ENCODE data around the gene OSTM1. TPM values are rescaled to one million over a fixed set of nuclear protein-coding genes. Genes with fewer than 3 reads are reported as not detected.
A peak's percentile ranks its signal among the peaks of the same experiment; 100 is the strongest.

The OSTM1 gene
- total and polyA plus RNA-seq, 9 of the 15 experiments (the other 6 are each of a cell fraction or from before 2014, with no cell fraction given), result 5.6 to 29.5 (median 16.3) TPM

DNA sequence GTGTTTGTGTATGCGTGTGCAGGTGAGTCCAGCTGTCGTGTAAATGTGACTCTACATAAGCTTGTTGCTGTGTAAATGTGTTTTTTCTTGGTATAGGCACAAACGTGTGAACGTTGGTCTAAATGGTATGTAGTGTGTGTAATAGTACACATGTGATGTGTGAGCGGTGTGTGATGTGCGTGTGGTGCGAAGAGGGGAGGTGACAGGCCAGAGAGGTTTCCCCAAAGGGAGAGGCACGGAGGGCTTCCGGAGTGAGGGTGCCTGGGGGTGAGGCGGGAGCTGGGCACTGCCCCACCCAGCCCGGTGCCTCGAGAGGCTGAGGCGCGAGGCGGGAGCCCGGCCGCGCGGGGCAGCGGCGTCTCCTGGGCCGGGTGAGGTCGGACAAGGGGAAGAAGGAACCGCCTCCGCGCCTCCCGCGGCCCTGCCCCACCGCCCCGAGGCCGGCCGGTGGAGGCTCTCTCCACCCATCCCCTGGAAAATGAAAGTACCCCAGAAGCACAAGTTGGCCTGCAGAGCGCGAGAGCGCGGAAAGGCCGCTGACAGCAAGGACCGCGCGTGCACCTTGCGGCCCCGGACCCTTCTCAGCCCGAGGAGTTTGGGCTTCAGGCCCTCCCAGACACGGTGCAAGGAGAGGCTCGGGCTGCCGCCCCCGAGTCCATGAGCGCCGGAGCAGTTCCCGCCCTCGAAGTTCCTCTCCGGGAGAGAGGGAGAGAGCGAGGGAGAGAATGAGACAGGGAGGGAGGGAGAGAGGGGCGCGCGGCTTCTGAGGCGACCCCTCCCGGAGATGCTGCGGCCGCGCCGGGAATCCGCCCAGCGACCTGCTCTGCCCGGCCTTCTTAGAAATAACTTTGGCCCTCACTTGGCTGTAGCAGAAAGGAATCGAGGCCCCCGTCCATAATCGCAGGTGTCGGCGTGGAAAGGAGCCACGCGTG is 43.2 kb upstream of the OSTM1 start (continued):
- TF ChIP-seq, protein P1, sequence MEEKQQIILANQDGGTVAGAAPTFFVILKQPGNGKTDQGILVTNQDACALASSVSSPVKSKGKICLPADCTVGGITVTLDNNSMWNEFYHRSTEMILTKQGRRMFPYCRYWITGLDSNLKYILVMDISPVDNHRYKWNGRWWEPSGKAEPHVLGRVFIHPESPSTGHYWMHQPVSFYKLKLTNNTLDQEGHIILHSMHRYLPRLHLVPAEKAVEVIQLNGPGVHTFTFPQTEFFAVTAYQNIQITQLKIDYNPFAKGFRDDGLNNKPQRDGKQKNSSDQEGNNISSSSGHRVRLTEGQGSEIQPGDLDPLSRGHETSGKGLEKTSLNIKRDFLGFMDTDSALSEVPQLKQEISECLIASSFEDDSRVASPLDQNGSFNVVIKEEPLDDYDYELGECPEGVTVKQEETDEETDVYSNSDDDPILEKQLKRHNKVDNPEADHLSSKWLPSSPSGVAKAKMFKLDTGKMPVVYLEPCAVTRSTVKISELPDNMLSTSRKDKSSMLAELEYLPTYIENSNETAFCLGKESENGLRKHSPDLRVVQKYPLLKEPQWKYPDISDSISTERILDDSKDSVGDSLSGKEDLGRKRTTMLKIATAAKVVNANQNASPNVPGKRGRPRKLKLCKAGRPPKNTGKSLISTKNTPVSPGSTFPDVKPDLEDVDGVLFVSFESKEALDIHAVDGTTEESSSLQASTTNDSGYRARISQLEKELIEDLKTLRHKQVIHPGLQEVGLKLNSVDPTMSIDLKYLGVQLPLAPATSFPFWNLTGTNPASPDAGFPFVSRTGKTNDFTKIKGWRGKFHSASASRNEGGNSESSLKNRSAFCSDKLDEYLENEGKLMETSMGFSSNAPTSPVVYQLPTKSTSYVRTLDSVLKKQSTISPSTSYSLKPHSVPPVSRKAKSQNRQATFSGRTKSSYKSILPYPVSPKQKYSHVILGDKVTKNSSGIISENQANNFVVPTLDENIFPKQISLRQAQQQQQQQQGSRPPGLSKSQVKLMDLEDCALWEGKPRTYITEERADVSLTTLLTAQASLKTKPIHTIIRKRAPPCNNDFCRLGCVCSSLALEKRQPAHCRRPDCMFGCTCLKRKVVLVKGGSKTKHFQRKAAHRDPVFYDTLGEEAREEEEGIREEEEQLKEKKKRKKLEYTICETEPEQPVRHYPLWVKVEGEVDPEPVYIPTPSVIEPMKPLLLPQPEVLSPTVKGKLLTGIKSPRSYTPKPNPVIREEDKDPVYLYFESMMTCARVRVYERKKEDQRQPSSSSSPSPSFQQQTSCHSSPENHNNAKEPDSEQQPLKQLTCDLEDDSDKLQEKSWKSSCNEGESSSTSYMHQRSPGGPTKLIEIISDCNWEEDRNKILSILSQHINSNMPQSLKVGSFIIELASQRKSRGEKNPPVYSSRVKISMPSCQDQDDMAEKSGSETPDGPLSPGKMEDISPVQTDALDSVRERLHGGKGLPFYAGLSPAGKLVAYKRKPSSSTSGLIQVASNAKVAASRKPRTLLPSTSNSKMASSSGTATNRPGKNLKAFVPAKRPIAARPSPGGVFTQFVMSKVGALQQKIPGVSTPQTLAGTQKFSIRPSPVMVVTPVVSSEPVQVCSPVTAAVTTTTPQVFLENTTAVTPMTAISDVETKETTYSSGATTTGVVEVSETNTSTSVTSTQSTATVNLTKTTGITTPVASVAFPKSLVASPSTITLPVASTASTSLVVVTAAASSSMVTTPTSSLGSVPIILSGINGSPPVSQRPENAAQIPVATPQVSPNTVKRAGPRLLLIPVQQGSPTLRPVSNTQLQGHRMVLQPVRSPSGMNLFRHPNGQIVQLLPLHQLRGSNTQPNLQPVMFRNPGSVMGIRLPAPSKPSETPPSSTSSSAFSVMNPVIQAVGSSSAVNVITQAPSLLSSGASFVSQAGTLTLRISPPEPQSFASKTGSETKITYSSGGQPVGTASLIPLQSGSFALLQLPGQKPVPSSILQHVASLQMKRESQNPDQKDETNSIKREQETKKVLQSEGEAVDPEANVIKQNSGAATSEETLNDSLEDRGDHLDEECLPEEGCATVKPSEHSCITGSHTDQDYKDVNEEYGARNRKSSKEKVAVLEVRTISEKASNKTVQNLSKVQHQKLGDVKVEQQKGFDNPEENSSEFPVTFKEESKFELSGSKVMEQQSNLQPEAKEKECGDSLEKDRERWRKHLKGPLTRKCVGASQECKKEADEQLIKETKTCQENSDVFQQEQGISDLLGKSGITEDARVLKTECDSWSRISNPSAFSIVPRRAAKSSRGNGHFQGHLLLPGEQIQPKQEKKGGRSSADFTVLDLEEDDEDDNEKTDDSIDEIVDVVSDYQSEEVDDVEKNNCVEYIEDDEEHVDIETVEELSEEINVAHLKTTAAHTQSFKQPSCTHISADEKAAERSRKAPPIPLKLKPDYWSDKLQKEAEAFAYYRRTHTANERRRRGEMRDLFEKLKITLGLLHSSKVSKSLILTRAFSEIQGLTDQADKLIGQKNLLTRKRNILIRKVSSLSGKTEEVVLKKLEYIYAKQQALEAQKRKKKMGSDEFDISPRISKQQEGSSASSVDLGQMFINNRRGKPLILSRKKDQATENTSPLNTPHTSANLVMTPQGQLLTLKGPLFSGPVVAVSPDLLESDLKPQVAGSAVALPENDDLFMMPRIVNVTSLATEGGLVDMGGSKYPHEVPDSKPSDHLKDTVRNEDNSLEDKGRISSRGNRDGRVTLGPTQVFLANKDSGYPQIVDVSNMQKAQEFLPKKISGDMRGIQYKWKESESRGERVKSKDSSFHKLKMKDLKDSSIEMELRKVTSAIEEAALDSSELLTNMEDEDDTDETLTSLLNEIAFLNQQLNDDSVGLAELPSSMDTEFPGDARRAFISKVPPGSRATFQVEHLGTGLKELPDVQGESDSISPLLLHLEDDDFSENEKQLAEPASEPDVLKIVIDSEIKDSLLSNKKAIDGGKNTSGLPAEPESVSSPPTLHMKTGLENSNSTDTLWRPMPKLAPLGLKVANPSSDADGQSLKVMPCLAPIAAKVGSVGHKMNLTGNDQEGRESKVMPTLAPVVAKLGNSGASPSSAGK (IDR thresholded peaks at IDR 0.05), result peak; percentile 40; the same call in 1 of the 2 replicates
- TF ChIP-seq, protein P2, sequence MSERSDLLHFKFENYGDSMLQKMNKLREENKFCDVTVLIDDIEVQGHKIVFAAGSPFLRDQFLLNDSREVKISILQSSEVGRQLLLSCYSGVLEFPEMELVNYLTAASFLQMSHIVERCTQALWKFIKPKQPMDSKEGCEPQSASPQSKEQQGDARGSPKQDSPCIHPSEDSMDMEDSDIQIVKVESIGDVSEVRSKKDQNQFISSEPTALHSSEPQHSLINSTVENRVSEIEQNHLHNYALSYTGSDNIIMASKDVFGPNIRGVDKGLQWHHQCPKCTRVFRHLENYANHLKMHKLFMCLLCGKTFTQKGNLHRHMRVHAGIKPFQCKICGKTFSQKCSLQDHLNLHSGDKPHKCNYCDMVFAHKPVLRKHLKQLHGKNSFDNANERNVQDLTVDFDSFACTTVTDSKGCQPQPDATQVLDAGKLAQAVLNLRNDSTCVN (CRISPR knock-in tag; IDR thresholded peaks at IDR 0.05), result no peak
- no peak for TF ChIP-seq HDGF (IDR thresholded peaks at IDR 0.05)
- TF ChIP-seq, protein P3, sequence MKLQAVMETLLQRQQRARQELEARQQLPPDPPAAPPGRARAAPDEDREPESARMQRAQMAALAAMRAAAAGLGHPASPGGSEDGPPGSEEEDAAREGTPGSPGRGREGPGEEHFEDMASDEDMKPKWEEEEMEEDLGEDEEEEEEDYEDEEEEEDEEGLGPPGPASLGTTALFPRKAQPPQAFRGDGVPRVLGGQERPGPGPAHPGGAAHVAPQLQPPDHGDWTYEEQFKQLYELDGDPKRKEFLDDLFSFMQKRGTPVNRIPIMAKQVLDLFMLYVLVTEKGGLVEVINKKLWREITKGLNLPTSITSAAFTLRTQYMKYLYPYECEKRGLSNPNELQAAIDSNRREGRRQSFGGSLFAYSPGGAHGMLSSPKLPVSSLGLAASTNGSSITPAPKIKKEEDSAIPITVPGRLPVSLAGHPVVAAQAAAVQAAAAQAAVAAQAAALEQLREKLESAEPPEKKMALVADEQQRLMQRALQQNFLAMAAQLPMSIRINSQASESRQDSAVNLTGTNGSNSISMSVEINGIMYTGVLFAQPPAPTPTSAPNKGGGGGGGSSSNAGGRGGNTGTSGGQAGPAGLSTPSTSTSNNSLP (IDR thresholded peaks at IDR 0.05; ENCODE audit: borderline replicate concordance, low read depth, low read length), result no peak

Measured in K562 (cell line).